Measurements from ENCODE around the gene LTBP1.
"Not testable (repeated sequence)": the region's sequence is repeated elsewhere in the genome, so short reads cannot be mapped to it uniquely, and the experiment has no call there.

LTBP1 gene

GRCh38 chr2:33135645-33136044 lies 188.9 kb downstream of the LTBP1 start:
- DNase-seq = no peak

GRCh38 chr2:33136056-33136455 lies 189.3 kb downstream of the LTBP1 start:
- peak in 1 of 56 donors; percentile 37 for DNase-seq

GRCh38 chr2:33136566-33136965 lies 189.8 kb downstream of the LTBP1 start:
- no peak for DNase-seq

GRCh38 chr2:33137331-33137730 lies 190.6 kb downstream of the LTBP1 start:
- no peak for DNase-seq

GRCh38 chr2:33139949-33140348 lies 193.2 kb downstream of the LTBP1 start:
- no peak for DNase-seq

- no peak for DNase-seq
Observed at GRCh38 chr2:33141476-33141875, 194.7 kb downstream of the LTBP1 start.

- DNase-seq = peak in 15 of 56 donors; percentile 3 to 33 (median 8)
Observed at GRCh38 chr2:33142810-33143209, 196.1 kb downstream of the LTBP1 start.

GRCh38 chr2:33144243-33144642 lies 197.5 kb downstream of the LTBP1 start:
- DNase-seq = no peak

GRCh38 chr2:33145459-33145858 lies 198.7 kb downstream of the LTBP1 start:
- DNase-seq = no peak

- no peak for DNase-seq
Observed at GRCh38 chr2:33146102-33146501, 199.3 kb downstream of the LTBP1 start.

- DNase-seq = no peak
Observed at GRCh38 chr2:33153008-33153407, 206.3 kb downstream of the LTBP1 start.

GRCh38 chr2:33158482-33159003 lies 211.8 kb downstream of the LTBP1 start:
- no peak for DNase-seq

GRCh38 chr2:33160191-33160590 lies 213.4 kb downstream of the LTBP1 start:
- DNase-seq = no peak

- no peak for DNase-seq
Observed at GRCh38 chr2:33166287-33166881, 219.6 kb downstream of the LTBP1 start.

GRCh38 chr2:33167622-33168245 lies 221.0 kb downstream of the LTBP1 start:
- DNase-seq = no peak

- no peak for DNase-seq
Observed at GRCh38 chr2:33168425-33168824, 221.7 kb downstream of the LTBP1 start.

GRCh38 chr2:33168922-33169321 lies 222.2 kb downstream of the LTBP1 start:
- DNase-seq = no peak

- DNase-seq = not testable (repeated sequence)
Observed at GRCh38 chr2:33170251-33170650, 223.5 kb downstream of the LTBP1 start.

GRCh38 chr2:33177627-33178026 lies 230.9 kb downstream of the LTBP1 start:
- DNase-seq = no peak

- no peak for DNase-seq
Observed at GRCh38 chr2:33178209-33178608, 231.5 kb downstream of the LTBP1 start.

GRCh38 chr2:33180915-33181314 lies 234.2 kb downstream of the LTBP1 start:
- DNase-seq = no peak

- no peak for DNase-seq
Observed at GRCh38 chr2:33181466-33181865, 234.7 kb downstream of the LTBP1 start.

- DNase-seq = no peak
Observed at GRCh38 chr2:33184041-33184440, 237.3 kb downstream of the LTBP1 start.
